ENCODE results near the gene IFI27. TPM values are rescaled to one million over a fixed set of nuclear protein-coding genes. Genes with fewer than 3 reads are reported as not detected.

The IFI27 gene
- total RNA-seq, 1 experiment from 2014 or later: 4.9 TPM

- Histone ChIP-seq H3K9me3 (ENCODE audit: low read depth, low read length, poor library complexity, severe bottlenecking) (no peaks in the 10 kb centered on the region), H3K4me1 (ENCODE audit: insufficient read depth, low read length, poor library complexity, severe bottlenecking) (no peaks in the 10 kb centered on the region), H3K36me3 (ENCODE audit: insufficient read depth, low read length, poor library complexity, severe bottlenecking) (no peaks in the 10 kb centered on the region), H3K27me3 (replicated peaks; ENCODE audit: insufficient read depth, low read depth, low read length, poor library complexity) (no peaks in the 10 kb centered on the region), H3K27ac (ENCODE audit: low read depth, low read length, poor library complexity, severe bottlenecking) (no peak overlapping the region), H3K4me3 (ENCODE audit: low read depth, low read length, poor library complexity, severe bottlenecking) (no peak overlapping the region)
- ChIA-PET POLR2A (ENCODE audit: low non-redundant PET) (no interaction called here), CTCF (interaction anchor here (0.6 kb wide), 1 partner anchor 25 kb away, joined by 4 read pairs; no protein-coding TSS in a partner anchor)
- DNase-seq (ENCODE audit: low spot score): no peak
- no TSS peak for BruUV-seq (replicated peaks)
- TF ChIP-seq EZH2 (IDR thresholded peaks at IDR 0.05; ENCODE audit: borderline replicate concordance, low read depth, low read length, poor library complexity, severe bottlenecking): no peak
- TF ChIP-seq, protein P1, sequence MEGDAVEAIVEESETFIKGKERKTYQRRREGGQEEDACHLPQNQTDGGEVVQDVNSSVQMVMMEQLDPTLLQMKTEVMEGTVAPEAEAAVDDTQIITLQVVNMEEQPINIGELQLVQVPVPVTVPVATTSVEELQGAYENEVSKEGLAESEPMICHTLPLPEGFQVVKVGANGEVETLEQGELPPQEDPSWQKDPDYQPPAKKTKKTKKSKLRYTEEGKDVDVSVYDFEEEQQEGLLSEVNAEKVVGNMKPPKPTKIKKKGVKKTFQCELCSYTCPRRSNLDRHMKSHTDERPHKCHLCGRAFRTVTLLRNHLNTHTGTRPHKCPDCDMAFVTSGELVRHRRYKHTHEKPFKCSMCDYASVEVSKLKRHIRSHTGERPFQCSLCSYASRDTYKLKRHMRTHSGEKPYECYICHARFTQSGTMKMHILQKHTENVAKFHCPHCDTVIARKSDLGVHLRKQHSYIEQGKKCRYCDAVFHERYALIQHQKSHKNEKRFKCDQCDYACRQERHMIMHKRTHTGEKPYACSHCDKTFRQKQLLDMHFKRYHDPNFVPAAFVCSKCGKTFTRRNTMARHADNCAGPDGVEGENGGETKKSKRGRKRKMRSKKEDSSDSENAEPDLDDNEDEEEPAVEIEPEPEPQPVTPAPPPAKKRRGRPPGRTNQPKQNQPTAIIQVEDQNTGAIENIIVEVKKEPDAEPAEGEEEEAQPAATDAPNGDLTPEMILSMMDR (conservative IDR thresholded peaks at IDR 0.05; ENCODE audit: low read depth, low read length): no peak
- intact Hi-C loops (cut with micrococcal nuclease; ENCODE audit: unreplicated experiment): no loop called here
Observed at GRCh38 chr14:94104731-94105130, 5.8 kb upstream of the IFI27 start.

DNA sequence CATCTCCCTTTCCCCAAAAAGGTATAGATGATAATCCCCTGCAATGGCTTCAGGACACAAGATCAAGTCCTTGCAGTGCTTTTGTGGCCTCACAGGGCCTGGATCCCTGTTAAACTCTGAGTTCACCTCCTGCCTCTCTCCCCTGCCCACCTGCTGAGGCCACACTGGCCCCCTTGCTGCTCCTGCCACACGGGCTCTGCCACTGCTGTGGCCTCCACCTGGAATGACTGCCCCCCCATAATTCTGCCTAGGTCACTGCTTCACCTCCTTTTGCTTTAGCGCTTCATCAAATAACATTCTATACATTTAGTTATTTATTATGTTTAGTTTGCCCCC lies 653 bp upstream of the IFI27 start:
- intact Hi-C loops (cut with micrococcal nuclease; ENCODE audit: unreplicated experiment): no loop called here
- H3K4me1 ChIP-seq (ENCODE audit: insufficient read depth, low read length, poor library complexity, severe bottlenecking): no peaks in the 10 kb centered on the region
- CTCF ChIA-PET: no interaction called here
- no peaks in the 10 kb centered on the region for H3K36me3 ChIP-seq (ENCODE audit: insufficient read depth, low read length, poor library complexity, severe bottlenecking)
- no TSS peak for BruUV-seq (replicated peaks)
- H3K27me3 ChIP-seq (replicated peaks; ENCODE audit: insufficient read depth, low read depth, low read length, poor library complexity): no peaks in the 10 kb centered on the region
- POLR2A ChIA-PET (ENCODE audit: low non-redundant PET): no interaction called here
- TF ChIP-seq, protein P1 (conservative IDR thresholded peaks at IDR 0.05; ENCODE audit: low read depth, low read length): no peak
- no peak for TF ChIP-seq EZH2 (IDR thresholded peaks at IDR 0.05; ENCODE audit: borderline replicate concordance, low read depth, low read length, poor library complexity, severe bottlenecking)
- H3K27ac ChIP-seq (ENCODE audit: low read depth, low read length, poor library complexity, severe bottlenecking): no peak overlapping the region
- DNase-seq (ENCODE audit: low spot score): no peak
- H3K9me3 ChIP-seq (ENCODE audit: low read depth, low read length, poor library complexity, severe bottlenecking): no peaks in the 10 kb centered on the region
- no peak overlapping the region for H3K4me3 ChIP-seq (ENCODE audit: low read depth, low read length, poor library complexity, severe bottlenecking)

DNA sequence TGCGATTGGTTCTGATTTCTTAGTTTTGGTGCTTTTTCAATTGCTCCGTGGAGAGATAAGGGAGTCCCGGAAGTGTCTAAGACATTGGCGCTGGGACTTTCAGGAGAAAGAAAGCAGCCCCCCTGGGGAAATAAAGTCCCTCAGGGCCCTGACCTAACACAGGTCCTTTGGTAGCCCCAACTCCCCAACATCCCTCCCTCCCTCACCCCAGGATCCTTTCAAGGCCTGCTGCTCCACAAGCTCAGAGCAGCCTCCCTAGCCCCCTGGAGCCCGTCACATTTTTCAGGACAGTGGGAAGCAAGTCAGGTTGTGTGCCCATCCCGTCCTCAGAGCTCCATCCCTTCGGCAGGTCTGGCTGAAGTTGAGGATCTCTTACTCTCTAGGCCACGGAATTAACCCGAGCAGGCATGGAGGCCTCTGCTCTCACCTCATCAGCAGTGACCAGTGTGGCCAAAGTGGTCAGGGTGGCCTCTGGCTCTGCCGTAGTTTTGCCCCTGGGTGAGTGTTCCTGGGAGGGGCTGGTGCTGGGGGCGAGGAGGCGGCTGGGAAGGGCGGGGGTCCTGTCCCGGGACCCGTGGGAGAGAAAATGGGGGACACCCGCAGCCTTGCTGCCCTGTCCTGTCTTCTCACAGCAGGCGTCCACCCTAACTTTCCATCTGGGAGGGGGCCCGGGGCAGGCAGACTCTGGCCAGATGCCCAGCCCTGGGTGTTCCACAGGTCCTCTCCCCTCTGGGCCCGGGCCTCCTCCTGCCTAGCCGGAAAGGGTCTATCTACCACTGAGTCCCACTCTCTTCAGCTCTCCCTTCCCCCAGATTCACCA lies 950 bp downstream of the IFI27 start:
- intact Hi-C loops (cut with micrococcal nuclease; ENCODE audit: unreplicated experiment): no loop called here
- ChIA-PET POLR2A (ENCODE audit: low non-redundant PET) (no interaction called here), CTCF (interaction anchor here (0.6 kb wide), 1 partner anchor 61 kb away, joined by 6 read pairs; no protein-coding TSS in a partner anchor)
- Histone ChIP-seq H3K4me3 (ENCODE audit: low read depth, low read length, poor library complexity, severe bottlenecking) (no peak overlapping the region), H3K9me3 (ENCODE audit: low read depth, low read length, poor library complexity, severe bottlenecking) (no peaks in the 10 kb centered on the region), H3K36me3 (ENCODE audit: insufficient read depth, low read length, poor library complexity, severe bottlenecking) (no peaks in the 10 kb centered on the region), H3K27ac (ENCODE audit: low read depth, low read length, poor library complexity, severe bottlenecking) (no peak overlapping the region), H3K4me1 (ENCODE audit: insufficient read depth, low read length, poor library complexity, severe bottlenecking) (no peaks in the 10 kb centered on the region), H3K27me3 (replicated peaks; ENCODE audit: insufficient read depth, low read depth, low read length, poor library complexity) (no peaks in the 10 kb centered on the region)
- no peak for DNase-seq (ENCODE audit: low spot score)
- BruUV-seq (replicated peaks): no TSS peak
- TF ChIP-seq, protein P1 (conservative IDR thresholded peaks at IDR 0.05; ENCODE audit: low read depth, low read length): no peak
- no peak for TF ChIP-seq EZH2 (IDR thresholded peaks at IDR 0.05; ENCODE audit: borderline replicate concordance, low read depth, low read length, poor library complexity, severe bottlenecking)
